HG02884 (cell line): ENCODE measurements around the gene GBA2.

Experiments
- ATAC-seq: cut with Tn5 transposase; IDR thresholded peaks from one replicate; pipeline ENCODE4 v1.9.1; 2021; ENCODE audit warnings: mild to moderate bottlenecking, moderate library complexity; ENCODE audit not compliant: unreplicated experiment

The GBA2 gene

GRCh38 chr9:35718721-35719511 is 30.1 kb downstream of the GBA2 start:
- no peak for ATAC-seq

- ATAC-seq: no peak
Observed at GRCh38 chr9:35717132-35717870, 31.7 kb downstream of the GBA2 start.

- ATAC-seq: no peak
Observed at GRCh38 chr9:35716230-35716629, 32.8 kb downstream of the GBA2 start.

- no peak for ATAC-seq
Observed at GRCh38 chr9:35714579-35715252, 34.3 kb downstream of the GBA2 start.

- no peak for ATAC-seq
Observed at GRCh38 chr9:35714123-35714522, 34.9 kb downstream of the GBA2 start.

- no peak for ATAC-seq
Observed at GRCh38 chr9:35713578-35713977, 35.5 kb downstream of the GBA2 start.

- ATAC-seq: no peak
Observed at GRCh38 chr9:35712762-35713400, 36.1 kb downstream of the GBA2 start.

GRCh38 chr9:35711501-35712428 is 37.3 kb downstream of the GBA2 start:
- ATAC-seq: no peak

GRCh38 chr9:35710818-35711500 is 38.1 kb downstream of the GBA2 start:
- no peak for ATAC-seq

GRCh38 chr9:35708146-35708545 is 40.9 kb downstream of the GBA2 start:
- ATAC-seq: no peak

GRCh38 chr9:35706951-35707350 is 42.1 kb downstream of the GBA2 start:
- no peak for ATAC-seq

- no peak for ATAC-seq
Observed at GRCh38 chr9:35705836-35706430, 43.1 kb downstream of the GBA2 start.

- ATAC-seq: no peak
Observed at GRCh38 chr9:35705372-35705771, 43.7 kb downstream of the GBA2 start.

- no peak for ATAC-seq
Observed at GRCh38 chr9:35703906-35704672, 44.9 kb downstream of the GBA2 start.

- no peak for ATAC-seq
Observed at GRCh38 chr9:35702696-35703095, 46.3 kb downstream of the GBA2 start.

- ATAC-seq: no peak
Observed at GRCh38 chr9:35700942-35701341, 48.1 kb downstream of the GBA2 start.

- no peak for ATAC-seq
Observed at GRCh38 chr9:35700031-35700430, 49.0 kb downstream of the GBA2 start.

- ATAC-seq: no peak
Observed at GRCh38 chr9:35698231-35698630, 50.8 kb downstream of the GBA2 start.
